LHCN-M2 (cell line): ENCODE results near the gene KIF1A. TPM values are rescaled to one million over a fixed set of nuclear protein-coding genes. Genes with fewer than 3 reads are reported as not detected.
"Not testable (repeated sequence)": the region's sequence is repeated elsewhere in the genome, so short reads cannot be mapped to it uniquely, and the experiment has no call there.

Experiments used
- DNase-seq: peaks from one replicate; pipeline ENCODE4 v3.0.0-alpha.2; 2012; ENCODE audit warnings: low read depth
- total RNA-seq: library from RNA; depleted of rRNA; stranded (reverse); fragments of >200 nt; gene quantifications from 2 replicates; pipeline ENCODE4 v1.2.3, GENCODE V29; 2014

KIF1A gene
- total RNA-seq, 1 experiment from 2014 or later: 0.75 TPM

DNA sequence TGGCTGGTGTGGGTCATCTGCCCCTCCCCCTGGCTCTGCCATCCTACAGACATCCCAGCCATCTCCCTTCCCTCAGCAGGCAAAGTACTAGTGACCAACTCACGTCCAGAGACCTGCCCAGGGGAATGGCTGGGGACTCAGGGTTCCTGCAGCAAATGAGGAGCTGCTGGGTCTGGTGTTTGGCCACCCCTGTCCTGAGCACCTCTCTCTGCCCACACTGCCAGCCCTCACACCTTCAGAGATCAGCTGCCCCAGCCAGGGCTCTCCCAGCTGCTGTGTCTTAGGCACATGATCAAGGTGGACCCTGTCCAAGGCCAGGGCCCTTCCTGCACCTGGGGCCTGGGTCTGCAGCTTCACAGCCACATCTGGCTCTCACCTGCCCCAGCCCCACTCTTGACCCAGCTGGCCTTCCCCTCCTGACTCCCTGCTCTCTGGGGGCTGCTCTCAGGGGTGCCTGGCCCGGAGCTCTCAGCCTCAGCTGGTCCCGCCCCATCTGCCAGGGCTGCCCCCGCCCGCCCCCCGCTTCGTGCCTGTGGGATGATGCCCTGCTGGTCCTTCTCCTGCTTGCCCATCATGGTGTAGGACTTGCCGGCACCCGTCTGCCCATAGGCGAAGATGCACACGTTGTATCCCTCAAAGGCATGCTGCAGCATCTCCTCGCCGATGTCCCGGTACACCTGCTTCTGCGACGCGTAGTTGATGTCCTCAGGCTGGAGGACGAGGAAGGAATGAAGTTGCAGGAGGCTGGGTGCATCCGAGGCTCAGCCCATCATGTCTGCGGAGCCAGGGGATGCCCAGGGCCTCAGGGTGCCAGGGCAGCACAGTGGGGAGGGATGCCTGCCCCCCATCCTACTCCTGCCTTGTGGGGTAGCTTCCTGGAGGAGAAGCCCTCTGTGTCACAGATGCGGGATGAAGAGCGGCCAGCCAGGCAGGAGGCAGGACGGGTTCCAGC, 32.2 kb downstream of the KIF1A start:
- no peak for DNase-seq

DNA sequence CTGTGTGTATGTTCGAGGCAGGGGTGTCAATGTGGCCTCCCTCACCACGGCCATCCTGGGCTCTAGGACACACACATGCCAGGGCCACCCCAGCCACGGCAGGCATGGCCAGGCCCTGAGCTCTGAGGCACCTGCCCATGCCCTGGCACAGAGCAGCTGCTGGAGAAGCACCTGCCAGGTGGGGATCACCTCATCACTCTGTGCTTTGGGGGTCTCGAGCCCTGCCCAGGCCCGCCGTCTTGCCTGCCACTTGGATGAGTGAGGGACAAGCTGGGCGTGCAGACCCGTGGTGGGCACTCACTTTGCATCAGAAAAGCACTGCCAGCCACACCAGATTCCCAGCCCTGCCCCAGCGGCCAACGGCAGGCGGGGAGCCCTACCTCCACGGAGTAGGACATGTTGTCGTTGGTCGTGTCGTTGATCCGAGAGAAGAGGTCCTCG, 33.1 kb downstream of the KIF1A start:
- no peak for DNase-seq

DNA sequence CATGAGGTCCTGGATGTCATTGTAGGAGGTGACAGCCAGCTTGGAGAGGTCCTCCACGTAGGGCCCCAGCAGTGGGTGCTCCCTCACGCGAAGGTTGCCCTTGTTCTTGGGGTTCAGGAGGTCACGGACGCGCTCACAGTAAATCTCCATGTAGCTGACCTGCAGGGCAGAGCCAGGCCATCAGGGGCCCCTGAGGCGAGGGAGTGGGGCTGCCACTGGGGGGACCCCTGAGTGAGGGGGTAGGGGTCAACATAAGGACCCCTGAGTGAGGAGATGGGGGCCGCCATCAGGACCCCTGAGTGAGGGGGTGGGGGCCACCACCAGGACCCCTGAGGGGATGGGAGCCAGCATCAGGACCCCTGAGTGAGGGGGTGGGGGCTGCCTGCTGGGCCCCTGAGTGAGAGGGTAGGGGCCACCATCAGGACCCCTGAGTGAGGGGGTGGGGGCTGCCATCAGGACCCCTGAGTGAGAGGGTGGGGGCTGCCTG, 33.6 kb downstream of the KIF1A start:
- DNase-seq: no peak

DNA sequence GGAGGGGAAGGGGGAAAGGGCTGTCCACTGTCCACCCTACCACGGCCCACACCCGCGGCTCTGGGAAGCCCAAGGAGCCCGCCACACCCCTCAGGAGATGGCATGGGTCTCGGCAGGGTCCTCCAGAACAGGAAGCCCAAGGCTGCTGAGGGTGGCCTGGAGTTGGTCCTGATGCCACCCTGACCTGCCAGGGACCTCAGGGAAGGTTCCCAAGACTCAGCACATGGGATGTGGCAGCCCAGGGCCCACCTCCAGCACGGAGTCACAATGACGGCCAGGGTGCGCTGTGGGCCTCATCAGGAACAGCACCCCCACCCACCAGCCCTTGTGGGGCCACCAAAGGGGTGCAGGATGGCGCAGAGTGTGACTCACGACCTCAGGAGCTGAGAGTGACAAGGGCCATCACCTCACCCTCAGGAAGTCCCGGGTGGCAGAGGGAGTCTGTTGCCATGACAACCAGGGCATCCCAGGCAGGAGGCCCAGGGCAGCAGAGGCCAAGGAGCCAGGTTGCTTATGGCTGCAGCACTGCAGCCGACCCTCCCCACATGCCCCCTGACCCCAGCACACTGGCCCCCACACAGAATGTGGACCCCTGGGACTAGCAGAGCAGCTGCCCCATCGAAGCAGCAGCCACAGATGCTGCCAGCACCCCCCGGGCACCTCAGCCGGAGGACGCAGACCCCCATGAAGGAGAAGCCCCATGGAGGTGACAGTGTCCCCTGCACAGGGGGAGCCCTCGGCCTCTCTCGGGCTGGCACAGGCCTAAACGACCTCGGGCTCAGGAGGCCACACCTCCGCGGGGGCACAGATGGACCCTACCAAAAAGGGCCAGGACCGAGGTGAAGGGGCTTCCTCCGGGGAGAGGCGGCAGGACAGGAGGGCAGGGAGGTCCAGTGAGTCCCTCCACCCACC, 34.3 kb downstream of the KIF1A start:
- no peak for DNase-seq

DNA sequence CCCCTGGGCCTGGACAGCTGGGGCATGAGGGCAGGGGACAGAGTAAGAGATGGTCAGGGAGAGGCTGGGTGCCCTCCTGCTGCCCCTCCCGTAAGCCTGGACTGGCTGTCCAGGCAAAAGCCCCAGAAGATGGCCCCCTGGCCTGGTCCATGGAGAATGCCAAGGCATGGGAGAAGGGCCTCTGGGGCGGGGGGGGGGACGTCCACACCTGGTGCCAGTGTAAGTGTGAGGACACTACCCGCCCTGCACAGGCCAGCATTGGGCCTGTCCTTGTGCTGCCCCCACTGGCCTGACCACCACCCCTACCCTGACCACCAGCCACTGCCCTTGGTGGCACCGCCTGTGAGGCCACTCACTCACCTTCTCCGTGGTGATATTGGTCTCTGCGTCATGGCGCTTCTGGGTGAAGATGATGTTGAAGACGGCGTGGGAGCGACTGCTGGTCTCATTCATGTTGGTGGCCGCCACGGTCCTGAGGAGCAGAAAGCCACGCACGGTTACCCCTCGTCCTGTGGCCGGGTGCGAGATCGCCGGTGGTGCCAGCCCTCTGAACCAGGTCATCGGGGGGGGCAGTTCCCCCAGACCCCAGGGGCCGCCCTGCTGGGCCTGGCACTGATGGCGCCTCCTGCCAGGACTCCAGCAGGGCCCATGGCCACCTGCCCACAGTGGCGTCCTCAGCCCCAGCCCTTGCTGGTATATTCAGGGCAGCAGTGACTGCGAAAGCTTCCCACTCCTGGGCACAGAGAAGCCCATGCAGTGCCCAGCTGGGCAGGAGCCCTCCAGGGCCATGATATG, 35.2 kb downstream of the KIF1A start:
- DNase-seq: no peak

DNA sequence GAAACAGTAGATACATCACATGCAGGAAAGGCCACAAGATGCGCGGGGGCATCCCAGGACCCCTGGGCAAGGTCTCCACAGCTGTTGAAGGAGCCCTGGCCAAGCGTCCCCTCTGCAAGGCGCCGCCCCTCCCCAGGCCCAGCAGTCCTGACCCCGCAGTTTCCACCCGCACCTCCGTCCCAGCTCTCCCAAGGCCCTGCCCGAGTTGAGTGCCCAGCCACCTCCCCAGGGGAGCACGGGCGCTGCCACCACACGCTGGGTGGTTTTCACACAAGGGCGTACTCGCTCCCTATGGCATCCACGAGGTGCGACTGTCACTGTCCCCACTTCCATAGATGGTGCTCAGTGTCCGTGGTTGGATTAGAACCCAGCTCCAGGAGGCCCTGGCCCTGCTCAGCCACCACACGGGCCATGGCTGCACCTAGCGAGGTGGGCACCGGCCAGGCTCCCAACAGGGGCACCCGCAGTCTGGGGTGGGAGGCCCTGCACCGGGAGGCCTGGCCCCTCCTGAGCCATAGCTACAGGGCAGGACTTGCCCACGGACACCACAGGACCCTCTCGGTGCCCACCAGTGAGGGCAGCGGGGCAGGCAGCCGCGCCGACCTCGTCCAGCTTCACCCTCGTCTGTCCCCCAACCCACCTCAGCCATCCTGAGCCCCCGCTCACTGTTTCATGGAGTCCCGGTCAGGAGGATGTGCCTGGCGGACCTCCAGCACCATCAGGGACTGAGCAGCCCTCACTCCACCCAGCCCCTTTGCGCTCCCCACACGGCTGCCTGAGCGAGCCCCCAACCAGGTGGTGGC, 36.0 kb downstream of the KIF1A start:
- DNase-seq: no peak

DNA sequence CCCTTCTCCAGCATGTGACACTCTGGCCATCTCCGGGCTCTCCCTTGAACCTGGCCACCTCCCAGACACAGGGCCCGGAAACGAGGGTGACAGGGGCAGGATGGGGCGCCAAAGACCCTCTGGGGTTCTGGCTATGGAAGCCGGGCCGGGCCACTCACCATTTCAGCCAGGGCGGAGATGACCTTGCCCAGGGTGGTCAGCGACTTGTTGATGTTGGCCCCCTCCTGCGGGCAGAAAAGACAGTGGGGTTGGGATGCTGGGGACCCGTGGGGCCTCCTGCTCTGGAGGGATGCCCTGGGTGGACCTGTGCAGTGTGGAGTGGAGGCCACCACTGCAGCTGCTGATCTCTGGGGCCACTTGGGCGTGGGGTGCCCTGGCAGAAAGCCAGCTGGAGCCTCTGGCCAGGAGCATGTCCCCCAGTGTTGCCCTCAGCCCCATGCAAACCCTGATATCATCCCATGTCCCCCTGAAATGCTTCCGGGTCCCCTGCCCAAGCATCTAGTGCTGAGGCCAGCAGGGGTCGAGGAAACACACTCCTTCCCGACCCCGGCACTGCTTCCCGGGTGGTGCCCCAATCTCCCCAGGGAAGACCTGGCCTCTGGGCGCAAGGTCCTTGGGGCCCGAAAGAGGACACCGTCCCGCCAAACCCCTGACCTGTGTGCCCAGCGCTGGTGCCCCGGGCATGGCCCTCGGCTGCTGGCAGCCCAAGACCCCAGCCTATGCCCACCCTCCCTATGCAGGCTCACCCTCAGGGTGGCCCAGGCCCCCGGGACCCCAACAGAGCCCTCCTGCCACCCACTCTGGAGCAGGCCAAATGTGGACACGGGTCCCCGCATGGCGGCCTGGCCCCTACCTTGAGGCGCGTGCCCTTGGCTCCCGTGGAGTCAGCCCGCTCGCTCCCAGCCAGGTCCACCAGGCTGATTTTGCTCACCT, 36.9 kb downstream of the KIF1A start:
- no peak for DNase-seq

DNA sequence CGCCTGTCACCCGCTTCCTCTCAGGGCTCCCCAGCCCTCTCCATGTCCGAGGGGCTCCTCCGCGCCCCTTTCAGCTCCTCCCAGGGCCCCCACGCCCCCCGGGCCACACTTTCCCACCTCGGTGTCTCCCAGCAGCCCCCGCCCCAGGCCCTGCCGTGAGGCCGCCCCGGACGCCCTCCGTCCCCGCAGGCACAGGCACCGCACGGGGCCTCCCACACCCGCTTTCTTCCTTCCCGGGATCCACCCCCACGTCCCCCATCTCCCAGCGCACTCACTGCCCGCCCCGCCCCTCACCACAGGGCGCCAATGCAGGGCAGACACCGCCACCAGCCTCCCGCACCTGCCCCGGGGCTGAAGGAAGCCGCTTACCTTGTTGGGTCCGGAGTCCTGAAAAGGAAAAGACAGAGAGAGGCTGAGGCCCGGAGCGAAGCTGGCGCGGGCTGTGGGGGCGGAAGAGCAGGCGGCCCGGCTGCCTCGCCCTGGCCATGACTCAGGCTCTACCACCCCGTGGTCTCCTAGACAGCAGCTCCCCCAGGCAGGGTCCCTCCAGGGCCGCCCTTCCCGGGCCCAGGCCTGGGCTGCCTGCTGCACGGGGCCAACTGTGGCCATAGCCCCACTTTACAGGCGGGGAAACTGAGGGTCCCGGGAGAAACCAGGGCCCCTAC, 37.7 kb downstream of the KIF1A start:
- DNase-seq: no peak

DNA sequence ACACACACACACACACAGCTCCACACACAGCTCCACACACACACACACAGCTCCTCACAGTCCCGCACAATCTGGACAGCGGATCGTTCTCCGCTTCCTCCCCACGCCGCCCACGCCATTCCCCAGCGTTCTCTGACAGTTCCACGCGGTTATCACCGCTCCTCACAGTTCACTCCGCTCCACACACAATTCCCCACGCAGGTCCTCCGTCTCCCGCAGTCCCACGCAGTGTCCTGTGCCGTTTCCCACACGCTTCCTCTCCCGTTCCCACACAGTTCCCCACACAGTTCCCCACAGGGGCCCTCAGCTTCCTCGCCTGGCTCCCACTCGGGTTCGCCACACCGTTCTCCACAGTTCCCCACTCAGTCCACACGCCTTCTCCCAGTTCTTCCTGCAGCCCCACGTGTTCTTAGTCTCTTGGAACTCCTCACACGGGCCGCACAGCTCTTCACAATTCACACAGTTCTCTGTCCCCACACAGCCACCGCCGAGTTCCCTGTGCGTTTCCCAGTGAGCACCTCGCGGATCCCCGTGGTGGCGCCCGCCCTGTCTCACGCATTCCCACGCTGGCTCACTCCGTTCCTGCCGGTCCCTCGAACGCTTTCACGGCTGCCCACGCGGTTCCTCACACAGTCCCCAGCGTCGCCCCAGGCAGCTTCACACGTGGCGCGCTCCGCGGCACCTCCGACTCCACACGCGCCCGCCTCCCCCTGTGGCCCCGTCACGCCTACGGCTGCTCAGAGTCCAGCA, 38.4 kb downstream of the KIF1A start:
- DNase-seq: no peak

DNA sequence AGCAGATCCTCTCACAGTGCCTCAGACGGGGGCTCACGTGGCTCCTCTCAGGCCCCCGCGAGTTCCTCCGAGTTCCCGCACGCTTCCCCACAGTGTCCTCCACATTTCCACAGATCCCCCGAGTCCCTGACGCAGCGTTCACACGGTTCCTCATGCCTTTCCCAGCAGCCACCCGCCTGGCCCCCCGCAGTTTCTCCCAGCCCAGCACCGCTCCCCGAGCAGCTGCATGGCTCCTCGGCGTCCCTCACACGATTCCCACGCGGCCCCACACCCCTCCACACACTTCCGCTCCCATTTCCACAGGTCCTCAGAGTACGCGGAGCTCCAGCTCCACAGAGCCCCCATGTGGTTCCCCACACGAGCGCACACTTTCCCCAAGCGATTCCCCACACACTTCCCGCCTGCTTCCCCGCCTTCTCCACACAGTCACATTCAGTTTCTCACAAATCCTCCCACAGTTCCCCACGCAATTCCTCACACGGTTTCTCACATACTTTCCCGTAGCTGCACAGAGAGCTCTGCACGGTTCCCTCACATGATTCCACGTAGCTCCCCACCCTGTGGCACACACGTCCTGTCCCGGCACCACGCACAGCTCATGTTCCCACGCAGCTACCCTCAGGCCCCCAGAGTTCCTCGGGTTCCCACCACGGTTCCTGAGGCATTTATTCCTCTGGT, 39.9 kb downstream of the KIF1A start:
- DNase-seq: no peak

DNA sequence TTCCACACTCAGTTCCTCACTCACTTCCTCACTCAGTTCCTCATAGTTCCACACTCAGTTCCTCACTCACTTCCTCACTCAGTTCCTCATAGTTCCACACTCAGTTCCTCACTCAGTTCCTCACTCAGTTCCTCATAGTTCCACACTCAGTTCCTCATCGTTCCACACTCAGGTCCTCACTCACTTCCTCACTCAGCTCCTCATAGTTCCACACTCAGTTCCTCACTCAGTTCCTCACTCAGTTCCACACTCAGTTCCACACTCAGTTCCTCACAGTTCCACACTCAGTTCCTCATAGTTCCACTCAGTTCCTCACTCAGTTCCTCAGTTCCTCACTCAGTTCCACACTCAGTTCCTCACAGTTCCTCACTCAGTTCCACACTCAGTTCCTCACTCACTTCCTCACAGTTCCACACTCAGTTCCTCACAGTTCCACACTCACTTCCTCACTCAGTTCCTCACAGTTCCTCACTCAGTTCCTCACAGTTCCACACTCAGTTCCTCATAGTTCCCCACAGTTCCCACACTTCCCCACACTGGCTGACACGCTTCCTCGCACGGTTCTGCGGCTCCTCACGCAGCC, 40.7 kb downstream of the KIF1A start:
- not testable (repeated sequence) for DNase-seq

DNA sequence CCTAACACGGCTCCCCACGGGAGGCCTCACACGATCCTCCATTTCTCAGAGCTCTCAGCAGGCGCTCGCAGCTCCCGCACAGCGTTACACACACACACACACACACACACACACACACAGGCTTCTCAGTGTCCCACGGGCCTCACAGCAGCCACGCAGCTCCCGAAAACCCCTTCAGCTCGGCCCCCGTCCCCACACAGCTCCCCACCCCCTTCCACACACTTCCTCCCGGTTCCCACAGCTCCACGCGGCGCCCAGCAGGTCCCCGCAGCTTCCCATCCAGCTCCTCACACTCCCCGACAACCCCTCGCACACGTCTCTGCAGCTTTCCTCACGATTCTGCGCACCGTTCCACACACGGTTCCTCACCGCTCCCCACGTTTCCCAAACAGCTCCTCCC, 41.6 kb downstream of the KIF1A start:
- no peak for DNase-seq

DNA sequence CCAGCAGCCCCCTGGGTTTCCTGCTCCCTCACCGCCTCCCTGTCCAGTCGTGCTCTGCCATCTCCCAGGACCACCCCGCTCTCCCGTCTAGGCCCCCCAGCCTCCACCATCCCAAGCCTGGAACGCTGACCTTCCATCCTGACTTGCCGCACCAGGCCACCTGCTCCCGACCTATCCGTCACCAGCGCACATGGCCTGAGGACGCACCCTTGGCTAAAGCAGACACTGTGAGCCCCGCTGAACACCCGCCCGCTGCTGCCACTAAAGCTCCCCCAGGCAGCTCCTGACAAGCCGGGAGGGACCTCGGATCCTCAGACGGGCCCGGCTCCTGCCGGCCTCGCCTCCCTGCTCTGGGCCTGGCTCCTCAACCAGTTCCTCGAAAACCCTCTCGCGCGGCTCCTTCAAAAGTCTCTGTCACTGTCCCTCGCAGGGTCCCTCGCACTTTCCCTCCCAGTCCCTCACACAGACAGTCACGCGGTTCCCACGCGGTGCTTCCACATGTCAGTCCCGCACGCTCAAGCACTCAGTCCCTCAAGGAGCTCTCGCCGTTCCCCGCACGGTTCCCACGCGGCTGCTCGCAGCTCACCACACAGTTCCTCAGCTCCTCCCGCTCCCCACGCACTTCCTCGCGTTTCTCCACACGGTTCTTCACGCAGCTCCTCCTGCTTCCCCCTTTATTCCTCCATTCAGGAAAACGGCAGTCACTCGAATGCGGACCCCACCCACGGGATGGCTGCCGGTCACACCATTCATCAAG, 42.4 kb downstream of the KIF1A start:
- DNase-seq: no peak

DNA sequence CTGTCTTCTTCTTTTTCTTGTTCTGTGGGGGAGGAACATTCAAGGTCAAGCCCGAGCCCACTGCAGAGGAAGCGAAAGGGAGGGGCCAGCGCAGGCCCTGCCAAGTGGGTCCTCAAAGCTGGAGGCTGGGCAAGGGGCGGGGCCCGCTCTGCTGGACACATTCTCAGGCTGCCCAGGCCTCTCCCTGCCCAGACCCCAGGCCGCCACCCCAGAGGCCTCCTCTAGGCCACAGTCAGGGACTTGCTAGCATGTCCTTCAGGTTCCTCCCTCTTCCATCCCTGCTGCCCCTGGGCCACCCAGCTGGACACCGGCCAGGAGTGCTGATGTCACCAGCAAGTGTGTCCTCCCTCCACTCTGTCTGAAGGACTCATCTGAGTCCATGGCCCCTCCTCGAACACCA, 44.1 kb downstream of the KIF1A start:
- DNase-seq: no peak

DNA sequence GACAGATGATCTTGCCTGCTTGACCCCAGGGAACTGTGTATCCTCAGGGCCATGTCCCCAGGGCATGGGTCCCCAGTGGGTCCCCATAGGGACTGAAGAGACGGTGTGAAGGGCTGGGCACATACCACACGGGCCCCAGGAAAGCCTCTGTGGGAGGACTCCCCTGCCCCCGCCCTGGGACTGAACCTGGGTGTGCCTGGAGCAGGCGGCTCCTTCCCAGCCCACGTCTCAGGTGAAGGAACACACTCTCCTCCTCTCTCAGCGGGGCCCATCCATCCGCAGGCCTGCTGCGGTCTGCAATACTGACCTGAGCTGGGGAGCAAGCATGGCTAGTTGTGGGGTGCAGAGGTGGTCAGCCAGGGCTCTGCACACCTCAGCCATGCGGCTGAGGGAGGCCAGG, 45.2 kb downstream of the KIF1A start:
- DNase-seq: no peak

DNA sequence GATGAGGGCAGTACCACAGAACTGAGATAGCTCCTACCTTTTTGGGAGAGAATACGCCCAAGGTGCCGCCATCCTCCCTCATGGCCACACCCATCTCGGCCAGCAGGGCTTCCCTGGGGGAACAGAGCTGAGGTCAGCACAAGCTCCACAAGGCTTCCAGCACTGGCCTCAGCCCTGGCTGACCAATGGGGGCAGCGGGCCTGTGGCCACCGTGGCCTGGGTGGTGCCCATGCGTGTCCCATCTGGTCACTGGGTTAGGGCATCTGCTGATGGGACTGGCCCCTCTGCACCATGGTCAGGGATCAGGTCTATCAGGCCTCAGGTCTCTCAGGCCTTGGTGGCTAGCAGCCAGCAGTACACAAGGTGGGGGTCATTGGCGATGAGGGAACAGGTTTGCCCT, 50.9 kb downstream of the KIF1A start:
- no peak for DNase-seq
